Skeletal muscle satellite cell (primary cell): ENCODE results near the gene GRK4.
A peak's percentile ranks its signal among the peaks of the same experiment; 100 is the strongest.

Experiments
- H3K27me3 ChIP-seq: 2 replicates; pipeline ENCODE4 v1.7.0; 2013; ENCODE audit warnings: low read length; ENCODE audit not compliant: control insufficient read depth, insufficient read depth
- H3K36me3 ChIP-seq: 2 replicates; pipeline ENCODE4 v1.7.0; 2013; ENCODE audit warnings: mild to moderate bottlenecking, control low read depth, low read length; ENCODE audit not compliant: insufficient read depth
- H3K4me1 ChIP-seq: 2 replicates; pipeline ENCODE4 v1.7.0; 2013; ENCODE audit warnings: low read length; ENCODE audit not compliant: control insufficient read depth, insufficient read depth
- H3K4me2 ChIP-seq: 2 replicates; pipeline ENCODE4 v1.7.0; 2013; ENCODE audit warnings: mild to moderate bottlenecking, low read length
- H3K4me3 ChIP-seq: 2 replicates; pipeline ENCODE4 v1.7.0; 2013; ENCODE audit warnings: low read length
- H3K9ac ChIP-seq: 2 replicates; pipeline ENCODE4 v1.7.0; 2013; ENCODE audit warnings: mild to moderate bottlenecking, low read depth, low read length, moderate library complexity
- H3K9me3 ChIP-seq: replicated peaks from 2 replicates; pipeline ENCODE4 v1.7.0; 2013; ENCODE audit warnings: mild to moderate bottlenecking, control low read depth, low read length

GRK4 gene

GRCh38 chr4:3074078-3074845 is 110.9 kb downstream of the GRK4 start, which contains the start of the genes HTT and HTT-AS:
Gene HTT, plus strand, starts transcription at chr4:3074681. Its CDS starts 145 bp downstream, at chr4:3074826.
Gene HTT-AS, minus strand, starts transcription at chr4:3074538.
- no peaks in the 10 kb centered on the region for H3K27me3 ChIP-seq
- H3K4me1 ChIP-seq, result peaks cover 16% of the 10 kb centered on the region
- peak within 1 kb of the TSS; percentile 100 for H3K4me3 ChIP-seq
- H3K9me3 ChIP-seq, result no peaks in the 10 kb centered on the region
- H3K9ac ChIP-seq, result peak within 1 kb of the TSS; percentile 91
- H3K4me2 ChIP-seq, result peak within 1 kb of the TSS; percentile 98
- no peaks in the 10 kb centered on the region for H3K36me3 ChIP-seq

- Histone ChIP-seq H3K9me3 (no peaks in the 10 kb centered on the region), H3K4me2 (peak overlapping the region; percentile 98), H3K36me3 (no peaks in the 10 kb centered on the region), H3K4me3 (peak overlapping the region; percentile 100), H3K27me3 (no peaks in the 10 kb centered on the region), H3K9ac (peak overlapping the region; percentile 91), H3K4me1 (peaks cover 16% of the 10 kb centered on the region)
These were observed 111.7 kb downstream of the GRK4 start for GRCh38 chr4:3074846-3075651.

- Histone ChIP-seq H3K4me3 (peak overlapping the region; percentile 79), H3K4me1 (peaks cover 16% of the 10 kb centered on the region)
These were observed 112.2 kb downstream of the GRK4 start for GRCh38 chr4:3075652-3075981.

GRCh38 chr4:3077796-3078195 is 114.4 kb downstream of the GRK4 start:
- Histone ChIP-seq H3K4me3 (no peak overlapping the region), H3K9me3 (no peaks in the 10 kb centered on the region), H3K27me3 (no peaks in the 10 kb centered on the region), H3K4me1 (peaks cover 10% of the 10 kb centered on the region), H3K4me2 (no peak overlapping the region), H3K36me3 (no peaks in the 10 kb centered on the region), H3K9ac (no peak overlapping the region)

More at GRCh38 chr4:3075652-3075981, 112.2 kb downstream of the GRK4 start:
- Histone ChIP-seq H3K9me3 (no peaks in the 10 kb centered on the region), H3K4me2 (peak overlapping the region; percentile 98), H3K36me3 (no peaks in the 10 kb centered on the region), H3K9ac (peak overlapping the region; percentile 88), H3K27me3 (no peaks in the 10 kb centered on the region)

- H3K27me3 ChIP-seq, result no peaks in the 10 kb centered on the region
- H3K36me3 ChIP-seq, result no peaks in the 10 kb centered on the region
- H3K4me1 ChIP-seq, result peaks cover 10% of the 10 kb centered on the region
- no peaks in the 10 kb centered on the region for H3K9me3 ChIP-seq
- H3K4me2 ChIP-seq, result no peak overlapping the region
- no peak overlapping the region for H3K9ac ChIP-seq
- H3K4me3 ChIP-seq, result no peak overlapping the region
These were observed 116.3 kb downstream of the GRK4 start for GRCh38 chr4:3079694-3080123.

GRCh38 chr4:3082925-3083515 is 119.6 kb downstream of the GRK4 start:
- Histone ChIP-seq H3K4me3 (no peak overlapping the region), H3K9ac (no peak overlapping the region), H3K4me2 (no peak overlapping the region), H3K4me1 (no peaks in the 10 kb centered on the region), H3K9me3 (no peaks in the 10 kb centered on the region), H3K27me3 (no peaks in the 10 kb centered on the region), H3K36me3 (peaks cover 6% of the 10 kb centered on the region)

- Histone ChIP-seq H3K4me2 (no peak overlapping the region), H3K4me1 (no peaks in the 10 kb centered on the region), H3K27me3 (no peaks in the 10 kb centered on the region), H3K4me3 (no peak overlapping the region), H3K9me3 (no peaks in the 10 kb centered on the region), H3K36me3 (peaks cover 6% of the 10 kb centered on the region), H3K9ac (no peak overlapping the region)
These were observed 120.4 kb downstream of the GRK4 start for GRCh38 chr4:3083732-3084131.

- Histone ChIP-seq H3K9me3 (no peaks in the 10 kb centered on the region), H3K4me2 (no peak overlapping the region), H3K4me3 (no peak overlapping the region), H3K27me3 (no peaks in the 10 kb centered on the region), H3K4me1 (no peaks in the 10 kb centered on the region), H3K36me3 (peaks cover 15% of the 10 kb centered on the region), H3K9ac (no peak overlapping the region)
These were observed 122.7 kb downstream of the GRK4 start for GRCh38 chr4:3085948-3086670.

- Histone ChIP-seq H3K4me2 (no peak overlapping the region), H3K4me3 (no peak overlapping the region), H3K9ac (no peak overlapping the region), H3K36me3 (peaks cover 15% of the 10 kb centered on the region), H3K9me3 (no peaks in the 10 kb centered on the region), H3K4me1 (no peaks in the 10 kb centered on the region), H3K27me3 (no peaks in the 10 kb centered on the region)
These were observed 123.9 kb downstream of the GRK4 start for GRCh38 chr4:3087115-3087797.
